Type B pancreatic cell (in vitro differentiated cells): ENCODE measurements around the gene NME9. TPM values are rescaled to one million over a fixed set of nuclear protein-coding genes. Genes with fewer than 3 reads are reported as not detected.

Experiments
- DNase-seq: peaks from one replicate; pipeline ENCODE4 v3.0.0; 2021; ENCODE audit warnings: mixed read lengths; ENCODE audit not compliant: unreplicated experiment; ENCODE audit errors: extremely low spot score
- H3K27ac Mint-ChIP-seq: 2 replicates; pipeline ENCODE4 v1.8.0; 2021; ENCODE audit warnings: mild to moderate bottlenecking, mixed read lengths
- H3K27me3 Mint-ChIP-seq: 2 replicates; pipeline ENCODE4 v1.8.0; 2021; ENCODE audit warnings: mixed read lengths
- H3K36me3 Mint-ChIP-seq: 2 replicates; pipeline ENCODE4 v1.8.0; 2021; ENCODE audit warnings: mixed read lengths
- H3K4me1 Mint-ChIP-seq: one replicate; pipeline ENCODE4 v1.8.0; 2021; ENCODE audit warnings: mixed read lengths; ENCODE audit not compliant: unreplicated experiment
- H3K4me3 Mint-ChIP-seq: 2 replicates; pipeline ENCODE4 v1.8.0; 2021; ENCODE audit warnings: mild to moderate bottlenecking, mixed read lengths
- H3K9me3 Mint-ChIP-seq: 2 replicates; pipeline ENCODE4 v1.8.0; 2021; ENCODE audit warnings: mixed read lengths
- CTCF ChIP-seq: fragments of 200-600 bp; sonication (generic); conservative IDR thresholded peaks from 2 replicates; pipeline ENCODE4 v1.5.0; 2021; ENCODE audit warnings: antibody characterized with exemption, mild to moderate bottlenecking
- total RNA-seq: library from RNA; stranded (reverse); gene quantifications from 2 replicates; pipeline ENCODE4 v1.2.1, GENCODE V29; 2021; ENCODE audit warnings: low replicate concordance

The NME9 gene
- total RNA-seq, 1 donor from 2014 or later, result 3.7 TPM

DNA sequence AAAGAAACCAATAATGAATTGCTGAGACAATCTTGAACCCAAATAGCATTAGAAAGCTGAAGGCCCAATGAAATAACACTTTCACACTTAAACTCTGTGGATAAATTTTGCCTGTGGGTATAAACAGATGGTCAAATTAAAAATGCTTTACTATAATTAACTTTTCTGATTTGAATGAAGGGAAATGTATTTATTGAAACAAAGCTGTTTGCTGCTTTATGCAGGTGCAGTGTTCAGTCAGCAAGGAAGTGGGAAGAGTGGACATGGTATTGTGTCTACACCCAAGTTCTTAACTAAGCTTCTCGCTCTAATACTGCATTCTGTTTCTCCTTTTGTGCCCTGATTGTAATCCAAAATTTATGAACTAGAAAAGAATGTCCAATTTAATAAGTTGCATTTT is 31.8 kb downstream of the NME9 start:
- no peak for DNase-seq
- Mint-ChIP-seq H3K36me3 (peaks cover 9% of the 10 kb centered on the region), H3K9me3 (no peaks in the 10 kb centered on the region), H3K4me1 (no peaks in the 10 kb centered on the region), H3K4me3 (no peak overlapping the region), H3K27ac (no peak overlapping the region), H3K27me3 (no peaks in the 10 kb centered on the region)
- no peak for TF ChIP-seq CTCF

GRCh38 chr3:138297059-138297607 is 32.5 kb downstream of the NME9 start:
- no peak for TF ChIP-seq CTCF
- Mint-ChIP-seq H3K36me3 (peaks cover 9% of the 10 kb centered on the region), H3K27me3 (no peaks in the 10 kb centered on the region), H3K27ac (no peak overlapping the region), H3K4me3 (no peak overlapping the region), H3K9me3 (no peaks in the 10 kb centered on the region), H3K4me1 (no peaks in the 10 kb centered on the region)
- no peak for DNase-seq

DNA sequence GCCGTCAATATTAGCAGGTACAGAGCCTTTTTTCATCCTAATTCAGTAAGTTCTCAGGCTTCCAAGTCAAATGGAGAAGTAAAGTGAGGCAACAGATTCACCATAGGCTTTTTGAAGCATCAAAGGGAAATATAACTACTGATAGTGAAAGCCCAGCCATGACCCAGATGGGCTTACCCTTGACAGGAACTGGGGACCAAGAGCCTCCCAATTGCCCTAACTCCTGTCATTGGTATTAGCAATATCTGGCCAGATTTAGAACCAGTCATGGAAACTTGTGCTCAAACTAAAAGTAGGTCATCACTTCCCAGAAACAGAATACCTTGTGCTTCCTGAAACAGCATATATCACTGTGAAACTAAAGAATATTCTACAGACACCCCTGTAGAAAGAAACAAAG is 33.0 kb downstream of the NME9 start:
- no peaks in the 10 kb centered on the region for H3K27me3 Mint-ChIP-seq

DNA sequence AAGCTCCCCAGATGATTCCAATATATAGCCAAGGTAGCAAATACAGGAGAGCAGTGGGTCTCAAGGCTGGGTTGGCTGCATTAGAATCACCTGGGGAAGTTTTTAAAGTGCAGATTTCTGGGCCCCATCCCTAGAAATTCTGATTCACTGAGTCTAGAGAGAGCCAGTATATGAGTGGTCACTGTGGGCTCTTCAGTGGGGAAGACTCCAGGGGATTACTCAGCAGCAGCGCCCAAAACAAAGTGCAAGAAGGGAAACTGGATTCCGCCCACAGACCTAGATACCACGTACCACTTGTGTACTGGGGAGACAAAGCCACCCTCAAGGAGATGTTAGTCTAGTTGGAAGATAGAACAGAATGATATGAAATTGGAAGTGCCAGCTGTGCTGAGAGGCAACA is 40.0 kb downstream of the NME9 start:
- no peak for TF ChIP-seq CTCF
- Mint-ChIP-seq H3K27me3 (no peaks in the 10 kb centered on the region), H3K27ac (no peak overlapping the region), H3K9me3 (no peaks in the 10 kb centered on the region), H3K4me3 (no peak overlapping the region), H3K36me3 (peaks cover 22% of the 10 kb centered on the region), H3K4me1 (no peaks in the 10 kb centered on the region)
- DNase-seq, result no peak

More for the DNA sequence above, 33.0 kb downstream of the NME9 start:
- no peak for TF ChIP-seq CTCF
- no peaks in the 10 kb centered on the region for H3K9me3 Mint-ChIP-seq
- no peaks in the 10 kb centered on the region for H3K4me1 Mint-ChIP-seq
- DNase-seq, result no peak
- no peak overlapping the region for H3K4me3 Mint-ChIP-seq
- no peak overlapping the region for H3K27ac Mint-ChIP-seq
- peaks cover 10% of the 10 kb centered on the region for H3K36me3 Mint-ChIP-seq

DNA sequence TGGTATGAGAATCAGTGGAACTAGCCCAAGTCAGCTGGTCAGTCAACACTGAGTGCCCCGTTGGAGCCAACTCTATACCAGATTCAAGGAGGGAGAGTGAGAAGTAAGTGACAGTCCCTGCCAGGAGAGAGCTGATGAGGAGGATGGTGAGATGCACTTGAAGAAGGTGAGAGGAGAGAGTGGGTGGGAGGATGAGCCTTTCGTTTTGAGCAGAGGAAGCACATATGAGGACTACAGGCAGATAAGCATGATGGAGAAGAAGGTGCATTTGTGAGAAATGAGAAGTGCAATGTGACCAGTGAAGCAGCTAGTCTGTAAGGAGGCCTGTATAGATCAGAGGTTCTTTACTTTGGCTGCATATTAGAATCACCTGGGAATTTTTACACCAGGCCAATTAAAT is 40.4 kb downstream of the NME9 start:
- Mint-ChIP-seq H3K4me3 (no peak overlapping the region), H3K36me3 (peaks cover 22% of the 10 kb centered on the region), H3K4me1 (no peaks in the 10 kb centered on the region), H3K27ac (no peak overlapping the region), H3K27me3 (no peaks in the 10 kb centered on the region), H3K9me3 (no peaks in the 10 kb centered on the region)
- TF ChIP-seq CTCF, result no peak
- DNase-seq, result no peak
